Hypothalamus (tissue), 51 donors: ENCODE results near the gene PM20D2.
"Not testable (repeated sequence)": the region's sequence is repeated elsewhere in the genome, so short reads cannot be mapped to it uniquely, and the experiment has no call there.

Experiments
- DNase-seq, 51 donors: peaks; one replicate each; lab custom pipeline; 2025; lab: John Stamatoyannopoulos, UW

PM20D2 gene, protein sequence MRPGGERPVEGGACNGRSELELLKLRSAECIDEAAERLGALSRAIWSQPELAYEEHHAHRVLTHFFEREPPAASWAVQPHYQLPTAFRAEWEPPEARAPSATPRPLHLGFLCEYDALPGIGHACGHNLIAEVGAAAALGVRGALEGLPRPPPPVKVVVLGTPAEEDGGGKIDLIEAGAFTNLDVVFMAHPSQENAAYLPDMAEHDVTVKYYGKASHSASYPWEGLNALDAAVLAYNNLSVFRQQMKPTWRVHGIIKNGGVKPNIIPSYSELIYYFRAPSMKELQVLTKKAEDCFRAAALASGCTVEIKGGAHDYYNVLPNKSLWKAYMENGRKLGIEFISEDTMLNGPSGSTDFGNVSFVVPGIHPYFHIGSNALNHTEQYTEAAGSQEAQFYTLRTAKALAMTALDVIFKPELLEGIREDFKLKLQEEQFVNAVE

GRCh38 chr6:89145956-89146717 lies at the start of gene PM20D2:
PM20D2 (plus strand) TSS chr6:89146055; CDS start chr6:89146145, 90 bp downstream.
- DNase-seq: peak in 48 of 51 donors; percentile 9 to 73 (median 44)

- no peak for DNase-seq
Observed at GRCh38 chr6:89098461-89098860, 47.4 kb upstream of the PM20D2 start.

DNA sequence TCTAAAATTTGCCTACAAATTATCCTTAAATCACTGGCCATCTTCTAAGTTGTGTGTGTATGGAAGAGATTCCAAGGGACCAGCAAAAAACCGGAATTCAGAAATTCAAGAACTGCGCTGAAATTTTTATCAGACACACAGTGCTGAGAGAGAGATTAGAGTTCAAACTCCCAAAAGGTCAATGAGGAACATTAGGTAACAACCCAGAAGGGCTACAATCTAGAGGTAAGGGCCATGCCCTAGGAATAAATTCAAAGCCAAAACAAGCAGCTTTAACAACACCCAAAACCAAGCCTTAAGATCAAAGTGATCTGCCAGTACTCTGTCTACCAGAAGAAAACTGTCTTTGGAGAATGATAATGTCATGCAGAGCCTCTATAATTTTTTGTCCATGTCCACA lies 45.7 kb upstream of the PM20D2 start:
- DNase-seq: no peak

- no peak for DNase-seq
Observed at GRCh38 chr6:89110284-89110683, 35.6 kb upstream of the PM20D2 start.

DNA sequence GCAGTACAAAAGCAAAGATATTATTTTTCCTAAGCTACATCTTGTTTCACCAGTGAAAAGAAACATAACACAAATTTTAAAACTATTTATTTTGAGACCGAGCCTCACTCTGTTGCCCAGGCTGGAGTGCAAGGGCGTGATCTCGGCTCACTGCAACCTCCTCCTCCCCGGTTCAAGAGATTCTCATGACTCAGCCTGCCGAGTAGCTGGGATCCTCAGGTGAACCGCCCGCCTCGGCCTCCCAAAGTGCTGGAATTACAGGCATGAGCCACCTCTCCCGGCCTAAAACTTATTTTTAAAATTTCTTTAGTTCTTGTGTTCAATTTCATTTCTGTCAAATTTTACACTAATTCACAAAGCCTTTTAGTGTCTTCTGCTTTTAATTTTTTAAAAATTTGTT lies 33.9 kb upstream of the PM20D2 start:
- no peak for DNase-seq

DNA sequence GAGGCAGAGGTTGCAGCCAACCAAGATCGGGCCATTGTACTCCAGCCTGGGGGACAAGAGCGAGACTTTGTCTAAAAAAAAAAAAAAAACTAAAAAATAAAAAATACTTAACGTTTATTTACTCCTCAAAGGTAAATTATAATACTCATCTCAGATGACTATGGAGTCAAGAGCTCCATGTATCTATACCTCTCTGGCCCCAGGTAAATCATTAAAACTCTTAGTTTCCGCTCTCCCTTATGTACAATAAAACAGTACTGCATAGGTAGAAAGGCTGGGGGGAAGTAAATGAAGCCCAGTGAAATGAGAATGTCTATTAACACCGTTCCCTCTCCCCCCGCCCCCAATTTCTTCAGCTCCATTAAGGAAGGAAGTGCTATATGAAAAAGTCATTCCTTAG lies 29.2 kb upstream of the PM20D2 start:
- DNase-seq: no peak

DNA sequence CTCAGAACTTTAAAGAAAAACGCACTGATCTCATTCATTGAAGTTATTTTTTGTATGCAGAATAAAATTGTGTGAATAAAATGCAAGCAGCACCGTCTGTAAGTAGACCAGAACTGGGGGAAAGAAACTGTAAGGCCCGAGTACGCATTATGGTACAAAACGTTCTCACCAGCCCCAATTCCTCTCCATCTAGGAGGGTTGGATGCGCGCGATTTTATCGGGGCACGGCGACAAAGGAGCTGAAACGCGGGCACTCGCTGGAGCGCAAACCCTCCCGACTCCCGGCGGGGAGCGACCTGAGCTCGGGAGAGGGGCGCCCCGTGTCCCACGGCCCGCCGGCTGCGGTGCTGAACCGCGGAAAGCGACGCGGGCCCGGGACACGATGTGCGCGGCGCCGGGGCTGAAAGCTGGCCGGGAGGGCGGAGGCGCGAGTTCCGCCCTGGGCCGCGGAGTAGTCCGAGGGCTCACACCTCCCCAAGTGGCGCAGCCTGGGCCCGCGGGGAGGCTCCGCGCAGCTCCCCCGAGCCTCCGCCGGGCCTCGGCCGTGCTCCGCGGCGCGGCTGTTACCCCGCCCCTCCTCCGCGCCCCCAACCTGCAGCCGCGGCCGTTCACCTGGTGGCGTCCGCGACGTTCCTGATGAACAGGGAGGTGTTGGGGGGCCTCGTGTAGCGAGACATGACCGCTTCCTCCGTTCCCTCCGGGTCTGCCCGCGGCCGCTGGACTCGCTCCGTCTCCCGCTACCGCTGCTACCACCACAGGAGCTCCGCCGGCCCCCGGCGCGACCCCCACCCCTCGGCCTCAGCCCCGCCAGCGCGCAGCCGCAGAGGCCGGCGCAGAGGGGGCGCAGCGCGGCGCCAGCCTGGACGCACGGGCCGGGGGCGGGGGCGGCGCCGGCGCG lies 28.4 kb upstream of the PM20D2 start, which contains the start of gene SRSF12:
Gene SRSF12 (minus strand): TSS at position 861 of the 898 bp plus-strand sequence. CDS start 184 bp downstream, at position 677.
- DNase-seq: peak in 19 of 51 donors; percentile 2 to 68 (median 23)

DNA sequence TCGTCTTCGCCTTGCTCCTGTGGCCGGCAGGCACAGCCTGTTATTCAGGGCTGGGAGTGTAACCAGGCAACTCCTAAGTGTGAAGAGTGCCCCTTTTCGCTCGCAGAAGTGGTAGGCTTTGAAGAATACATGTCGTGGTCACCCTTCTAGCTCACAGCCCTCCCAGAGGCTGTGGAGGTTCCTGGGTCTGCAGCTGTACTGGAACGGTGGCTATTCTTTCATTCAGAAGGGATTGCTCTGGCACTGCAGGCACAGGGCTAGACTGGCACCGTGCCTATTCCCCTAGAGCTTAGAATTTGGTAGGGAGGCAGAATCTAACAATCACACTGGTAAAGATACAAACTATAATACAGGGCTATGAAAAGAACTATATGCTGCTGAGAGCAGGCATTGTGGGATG lies 26.9 kb upstream of the PM20D2 start:
- peak in 10 of 51 donors; percentile 2 to 21 (median 4) for DNase-seq

GRCh38 chr6:89120371-89120770 lies 25.5 kb upstream of the PM20D2 start:
- DNase-seq: no peak

GRCh38 chr6:89121934-89122333 lies 23.9 kb upstream of the PM20D2 start:
- no peak for DNase-seq

GRCh38 chr6:89122625-89123024 lies 23.2 kb upstream of the PM20D2 start:
- peak in 2 of 51 donors; percentile 1 to 31 for DNase-seq

DNA sequence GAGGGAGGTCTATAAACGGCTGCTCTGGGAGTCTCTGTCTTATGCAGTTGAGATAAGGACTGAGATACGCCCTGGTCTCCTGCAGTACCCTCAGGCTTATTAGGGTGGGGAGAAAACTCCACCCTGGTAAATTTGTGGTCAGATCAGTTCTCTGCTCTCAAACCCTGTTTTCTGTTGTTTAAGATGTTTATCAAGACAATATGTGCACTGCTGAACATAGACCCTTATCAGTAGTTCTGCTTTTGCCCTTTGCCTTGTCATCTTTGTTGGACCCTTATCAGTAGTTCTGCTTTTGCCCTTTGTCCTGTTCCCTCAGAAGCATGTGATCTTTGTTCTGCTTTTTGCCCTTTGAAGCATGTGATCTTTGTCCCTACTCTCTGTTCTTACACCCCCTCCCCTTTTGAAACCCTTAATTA lies 17.6 kb upstream of the PM20D2 start:
- not testable (repeated sequence) for DNase-seq

GRCh38 chr6:89131599-89131998 lies 14.3 kb upstream of the PM20D2 start:
- no peak for DNase-seq

DNA sequence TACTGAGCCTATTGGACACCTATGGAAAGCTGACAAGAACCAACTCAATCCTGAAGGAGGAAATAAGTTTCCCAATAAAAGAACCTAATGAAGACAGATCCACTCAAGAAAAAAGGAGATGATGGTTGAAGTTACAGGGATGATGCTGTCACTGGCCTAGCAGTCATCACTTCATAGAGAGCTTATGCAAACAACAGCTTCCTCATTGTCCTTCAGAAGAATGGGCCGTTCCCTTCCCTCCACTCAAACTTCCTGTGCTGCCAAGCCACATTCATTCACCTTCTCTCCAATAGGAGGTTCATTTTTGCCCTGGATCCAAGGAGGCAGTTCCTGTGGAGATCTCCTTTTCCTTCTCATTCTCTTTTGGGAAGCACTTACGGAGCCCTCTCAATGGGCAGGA lies 13.8 kb upstream of the PM20D2 start:
- DNase-seq: no peak

DNA sequence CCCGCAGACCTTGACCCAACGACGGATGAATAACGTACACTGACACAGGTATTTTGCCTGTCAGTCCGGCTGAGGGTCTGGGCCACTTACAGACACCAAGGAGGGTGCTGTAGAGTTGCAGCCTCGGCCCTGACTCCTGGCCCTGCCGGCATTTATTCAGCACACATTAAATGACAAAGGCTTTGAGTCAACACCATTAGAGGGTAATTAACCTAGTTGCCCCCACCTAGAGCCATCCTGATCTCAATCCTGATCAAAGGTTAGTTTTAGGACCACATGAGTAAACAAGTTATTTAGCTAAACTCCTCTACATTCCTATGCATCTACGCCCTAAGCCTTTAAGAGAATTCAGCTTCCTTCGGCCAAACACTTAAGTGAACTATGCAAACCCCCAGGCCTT lies 11.9 kb upstream of the PM20D2 start:
- DNase-seq: no peak

DNA sequence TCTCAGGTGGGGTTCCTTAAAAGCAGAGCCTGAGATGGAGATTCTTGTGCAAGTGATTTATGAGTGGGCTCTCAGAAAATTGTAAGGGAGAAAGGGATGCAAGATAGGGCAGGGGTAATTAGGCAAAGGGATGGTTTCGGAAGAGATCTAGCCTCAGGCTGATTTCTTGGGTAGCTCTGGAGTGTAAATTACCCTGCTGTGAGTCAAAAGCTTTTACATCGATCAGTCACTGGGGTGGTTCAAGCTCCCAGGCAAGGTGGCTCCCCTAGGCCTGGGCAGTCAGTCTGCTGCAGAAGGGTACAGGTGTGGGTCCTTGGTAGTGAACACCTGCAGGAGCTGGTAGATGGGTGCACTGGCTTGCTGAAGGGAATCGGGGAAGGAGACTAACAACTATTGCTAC lies 11.1 kb upstream of the PM20D2 start:
- no peak for DNase-seq

- DNase-seq: no peak
Observed at GRCh38 chr6:89138173-89138572, 7.7 kb upstream of the PM20D2 start.

DNA sequence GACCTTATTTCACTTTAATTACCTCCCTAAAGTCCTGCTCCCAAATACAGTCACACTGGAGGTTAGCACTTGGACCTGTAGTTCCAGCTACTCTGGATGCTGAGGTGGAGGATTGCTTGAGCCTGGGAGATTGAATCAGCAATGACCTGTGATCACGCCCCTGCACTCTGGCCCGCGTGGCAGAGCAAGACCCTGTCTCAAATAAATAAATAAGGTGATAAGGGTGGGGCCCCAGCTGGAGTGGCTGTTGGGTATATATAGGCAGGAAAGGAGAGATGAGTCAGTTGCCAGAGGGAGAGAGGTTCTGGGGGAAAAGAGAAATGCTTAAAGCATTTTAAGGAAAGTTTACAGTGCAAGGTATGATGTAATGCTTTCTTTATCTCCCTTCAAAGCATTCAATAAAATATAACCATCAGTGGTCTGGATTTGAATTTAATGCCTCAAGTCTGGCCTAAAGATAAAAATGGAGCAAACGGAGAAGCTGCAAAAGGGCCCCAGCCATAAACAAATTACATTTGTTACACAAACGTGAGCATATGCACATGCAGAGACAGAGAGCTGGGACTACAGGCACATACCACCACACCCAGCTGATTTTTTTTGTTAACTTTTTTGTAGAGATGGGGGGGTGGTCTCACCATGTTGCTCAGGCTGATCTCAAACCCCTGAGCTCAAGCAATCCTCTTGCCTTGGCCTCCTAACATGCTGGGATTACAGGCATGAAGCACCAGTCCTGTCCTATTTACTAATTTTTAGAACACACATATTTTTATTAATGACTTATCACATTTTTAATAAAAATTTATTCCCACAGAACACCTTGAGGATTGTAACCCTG lies 6.1 kb upstream of the PM20D2 start:
- DNase-seq: no peak

GRCh38 chr6:89140347-89141156 lies 5.3 kb upstream of the PM20D2 start:
- no peak for DNase-seq
